Measurements from ENCODE around the gene SUSD3.

The SUSD3 gene

GRCh38 chr9:93131599-93132286 lies 73.2 kb downstream of the SUSD3 start:
- Histone ChIP-seq H3K4me1 (ENCODE audit: insufficient read depth, low read length) (peaks cover 30% of the 10 kb centered on the region), H3K79me2 (ENCODE audit: insufficient read depth, low read length) (peaks cover 10% of the 10 kb centered on the region; the same call in 1 of the 2 replicates), H4K20me1 (ENCODE audit: insufficient read depth, low read length) (peaks cover 22% of the 10 kb centered on the region), H3K4me2 (ENCODE audit: insufficient read depth, low read length) (no peak overlapping the region), H3K27ac (ENCODE audit: low read length) (no peak overlapping the region), H3K27me3 (ENCODE audit: insufficient read depth, low read length, poor library complexity) (no peaks in the 10 kb centered on the region), H3K4me3 (ENCODE audit: low read depth in 1 of 2, low read length in 2 of 2) (no peak overlapping the region), H3K9me3 (ENCODE audit: insufficient read depth, low read length, severe bottlenecking) (no peaks in the 10 kb centered on the region), H3K9ac (ENCODE audit: low read depth, low read length) (no peak overlapping the region), H2AFZ (ENCODE audit: low read depth, low read length) (no peak overlapping the region), H3K36me3 (ENCODE audit: insufficient read depth, low read length) (no peaks in the 10 kb centered on the region)
- DNase-seq (no peak), ATAC-seq (ENCODE audit: insufficient read depth, low read depth) (no peak)
- TF ChIP-seq EZH2 (IDR thresholded peaks at IDR 0.05; ENCODE audit: borderline replicate concordance, low read depth, low read length, severe bottlenecking) (no peak), CTCF (IDR thresholded peaks at IDR 0.05; ENCODE audit: borderline replicate concordance, extremely low read depth, low read length, poor library complexity, severe bottlenecking) (no peak)

- ATAC-seq (ENCODE audit: insufficient read depth, low read depth): no peak
- H3K4me2 ChIP-seq (ENCODE audit: insufficient read depth, low read length): peak overlapping the region; percentile 78
- TF ChIP-seq CTCF (IDR thresholded peaks at IDR 0.05; ENCODE audit: borderline replicate concordance, extremely low read depth, low read length, poor library complexity, severe bottlenecking): no peak
- TF ChIP-seq EZH2 (IDR thresholded peaks at IDR 0.05; ENCODE audit: borderline replicate concordance, low read depth, low read length, severe bottlenecking): no peak
- peaks cover 10% of the 10 kb centered on the region; the same call in 1 of the 2 replicates for H3K79me2 ChIP-seq (ENCODE audit: insufficient read depth, low read length)
- H3K4me3 ChIP-seq (ENCODE audit: low read depth in 1 of 2, low read length in 2 of 2): peak overlapping the region in 1 of 2 experiments; percentile 89; a peak in 1 of 4 replicates
- no peak overlapping the region for H3K27ac ChIP-seq (ENCODE audit: low read length)
- H3K36me3 ChIP-seq (ENCODE audit: insufficient read depth, low read length): no peaks in the 10 kb centered on the region
- no peaks in the 10 kb centered on the region for H3K27me3 ChIP-seq (ENCODE audit: insufficient read depth, low read length, poor library complexity)
- peaks cover 22% of the 10 kb centered on the region for H4K20me1 ChIP-seq (ENCODE audit: insufficient read depth, low read length)
- no peaks in the 10 kb centered on the region for H3K9me3 ChIP-seq (ENCODE audit: insufficient read depth, low read length, severe bottlenecking)
- no peak for DNase-seq
- H3K4me1 ChIP-seq (ENCODE audit: insufficient read depth, low read length): peaks cover 30% of the 10 kb centered on the region
- no peak overlapping the region for H2AFZ ChIP-seq (ENCODE audit: low read depth, low read length)
- no peak overlapping the region for H3K9ac ChIP-seq (ENCODE audit: low read depth, low read length)
Measured at GRCh38 chr9:93132287-93132927, 73.9 kb downstream of the SUSD3 start.

- TF ChIP-seq EZH2 (IDR thresholded peaks at IDR 0.05; ENCODE audit: borderline replicate concordance, low read depth, low read length, severe bottlenecking): no peak
- no peak for TF ChIP-seq CTCF (IDR thresholded peaks at IDR 0.05; ENCODE audit: borderline replicate concordance, extremely low read depth, low read length, poor library complexity, severe bottlenecking)
- no peaks in the 10 kb centered on the region for H3K36me3 ChIP-seq (ENCODE audit: insufficient read depth, low read length)
- H3K79me2 ChIP-seq (ENCODE audit: insufficient read depth, low read length): peaks cover 10% of the 10 kb centered on the region; the same call in 1 of the 2 replicates
- peak overlapping the region; percentile 61; the same call in 1 of the 2 replicates for H3K27ac ChIP-seq (ENCODE audit: low read length)
- peak overlapping the region; percentile 76 for H3K9ac ChIP-seq (ENCODE audit: low read depth, low read length)
- H2AFZ ChIP-seq (ENCODE audit: low read depth, low read length): peak overlapping the region; percentile 94
- H3K4me1 ChIP-seq (ENCODE audit: insufficient read depth, low read length): peaks cover 30% of the 10 kb centered on the region
- ATAC-seq (ENCODE audit: insufficient read depth, low read depth): no peak
- no peak for DNase-seq
- no peaks in the 10 kb centered on the region for H3K27me3 ChIP-seq (ENCODE audit: insufficient read depth, low read length, poor library complexity)
- H3K4me3 ChIP-seq (ENCODE audit: low read depth in 1 of 2, low read length in 2 of 2): peak overlapping the region; percentile 58 to 89
- peak overlapping the region; percentile 78 for H3K4me2 ChIP-seq (ENCODE audit: insufficient read depth, low read length)
- peaks cover 22% of the 10 kb centered on the region for H4K20me1 ChIP-seq (ENCODE audit: insufficient read depth, low read length)
- no peaks in the 10 kb centered on the region for H3K9me3 ChIP-seq (ENCODE audit: insufficient read depth, low read length, severe bottlenecking)
Measured at GRCh38 chr9:93132946-93133680, 74.6 kb downstream of the SUSD3 start.
